ENCODE measurements around the gene CRYAA. TPM values are rescaled to one million over a fixed set of nuclear protein-coding genes. Genes with fewer than 3 reads are reported as not detected.

Gene CRYAA
- total RNA-seq, 2 experiments from 2014 or later = not detected

DNA sequence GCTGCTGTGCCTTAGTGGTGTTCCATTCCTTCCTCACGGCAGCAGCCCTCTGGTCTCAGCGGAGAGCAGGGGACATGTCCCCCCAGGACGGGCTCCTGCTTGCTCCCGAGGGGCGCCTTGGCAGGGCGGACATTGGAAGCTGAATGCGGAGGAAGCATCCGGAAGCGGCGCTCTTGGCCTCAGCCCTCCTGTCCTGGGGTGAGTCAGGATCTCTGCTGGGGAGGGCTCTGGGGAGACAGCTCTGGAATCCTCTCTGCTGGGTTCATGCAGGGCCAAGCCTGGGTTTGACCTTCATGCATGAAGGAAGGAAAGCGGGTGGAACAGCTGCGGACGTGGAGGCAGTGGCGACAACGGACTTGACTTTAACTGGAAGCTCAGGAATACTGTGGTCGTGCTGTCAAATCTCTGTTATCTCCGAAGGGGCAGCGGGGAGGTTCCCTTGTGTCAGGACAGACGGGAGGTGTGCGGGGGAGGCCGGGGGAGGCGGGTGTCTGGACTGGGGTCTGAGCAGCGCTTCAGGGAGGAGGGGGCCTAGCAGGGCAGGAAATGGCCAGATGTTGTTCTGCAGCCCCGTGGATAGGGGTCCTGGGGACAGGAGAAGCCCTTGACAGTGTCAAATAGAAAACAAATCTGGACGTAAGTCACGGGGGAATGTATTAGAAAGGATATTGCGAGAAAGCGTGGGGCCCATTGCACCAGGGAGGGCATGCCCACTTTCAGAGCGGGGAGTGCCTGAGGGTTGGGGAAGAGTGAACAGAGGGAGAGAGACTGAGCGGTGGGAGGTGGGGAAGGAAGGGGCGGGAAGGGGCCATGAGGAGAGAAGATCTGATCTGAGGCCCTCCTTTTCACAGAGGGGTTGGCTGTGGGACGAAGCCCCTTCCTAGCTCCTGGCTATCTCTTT is 26.6 kb downstream of the CRYAA start:
- peaks cover 12% of the 10 kb centered on the region for H3K4me1 ChIP-seq (ENCODE audit: insufficient read depth, low read length, poor library complexity, severe bottlenecking)
- no peaks in the 10 kb centered on the region for H3K36me3 ChIP-seq (ENCODE audit: insufficient read depth, low read length)
- no peak overlapping the region for H3K27ac ChIP-seq (ENCODE audit: low read depth, low read length, poor library complexity, severe bottlenecking)
- ChIA-PET CTCF (ENCODE audit: unreplicated experiment) (no interaction called here), POLR2A (no interaction called here)
- H3K4me3 ChIP-seq (ENCODE audit: low read depth, low read length, poor library complexity, severe bottlenecking) = no peak overlapping the region
- no peaks in the 10 kb centered on the region for H3K9me2 ChIP-seq (ENCODE audit: insufficient read depth, low read length)
- no TSS peak for BruUV-seq (replicated peaks)
- intact Hi-C loops (cut with micrococcal nuclease; ENCODE audit: unreplicated experiment) = no loop called here
- no peak overlapping the region for H2AFZ ChIP-seq (ENCODE audit: low read length)
- DNase-seq (ENCODE audit: low spot score) = no peak
- no peak overlapping the region for H3K4me2 ChIP-seq (ENCODE audit: low read length)
- no peaks in the 10 kb centered on the region for H4K20me1 ChIP-seq (ENCODE audit: insufficient read depth, low read length)
- H3K79me2 ChIP-seq (ENCODE audit: insufficient read depth, low read depth, low read length) = no peaks in the 10 kb centered on the region
- TF ChIP-seq, protein P1, sequence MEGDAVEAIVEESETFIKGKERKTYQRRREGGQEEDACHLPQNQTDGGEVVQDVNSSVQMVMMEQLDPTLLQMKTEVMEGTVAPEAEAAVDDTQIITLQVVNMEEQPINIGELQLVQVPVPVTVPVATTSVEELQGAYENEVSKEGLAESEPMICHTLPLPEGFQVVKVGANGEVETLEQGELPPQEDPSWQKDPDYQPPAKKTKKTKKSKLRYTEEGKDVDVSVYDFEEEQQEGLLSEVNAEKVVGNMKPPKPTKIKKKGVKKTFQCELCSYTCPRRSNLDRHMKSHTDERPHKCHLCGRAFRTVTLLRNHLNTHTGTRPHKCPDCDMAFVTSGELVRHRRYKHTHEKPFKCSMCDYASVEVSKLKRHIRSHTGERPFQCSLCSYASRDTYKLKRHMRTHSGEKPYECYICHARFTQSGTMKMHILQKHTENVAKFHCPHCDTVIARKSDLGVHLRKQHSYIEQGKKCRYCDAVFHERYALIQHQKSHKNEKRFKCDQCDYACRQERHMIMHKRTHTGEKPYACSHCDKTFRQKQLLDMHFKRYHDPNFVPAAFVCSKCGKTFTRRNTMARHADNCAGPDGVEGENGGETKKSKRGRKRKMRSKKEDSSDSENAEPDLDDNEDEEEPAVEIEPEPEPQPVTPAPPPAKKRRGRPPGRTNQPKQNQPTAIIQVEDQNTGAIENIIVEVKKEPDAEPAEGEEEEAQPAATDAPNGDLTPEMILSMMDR (conservative IDR thresholded peaks at IDR 0.05; ENCODE audit: low read length) = no peak
- no peak for TF ChIP-seq EZH2phosphoT487 (IDR thresholded peaks at IDR 0.05; ENCODE audit: borderline replicate concordance, low read depth, low read length)
- peaks cover 22% of the 10 kb centered on the region for H3K9me3 ChIP-seq (ENCODE audit: low read length)

DNA sequence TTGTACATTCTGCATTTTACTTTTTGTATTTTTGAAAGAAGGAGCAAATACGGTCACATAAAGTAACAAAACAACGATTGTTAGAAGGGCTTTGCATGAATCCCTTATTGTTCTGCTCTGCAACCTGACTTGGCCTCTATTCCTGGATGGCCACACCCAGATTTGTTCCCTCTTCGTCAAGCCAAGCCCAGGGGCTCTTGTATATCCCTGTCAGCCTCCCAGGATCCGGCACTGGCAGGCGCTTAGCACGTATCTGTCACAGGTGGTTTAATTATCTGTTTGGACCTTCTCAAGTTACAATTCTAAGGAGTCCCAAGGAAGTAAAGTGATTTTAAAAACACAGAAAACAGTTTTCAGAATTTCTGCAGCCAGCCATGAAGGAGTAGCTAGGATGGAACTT is 28.0 kb downstream of the CRYAA start:
- ChIA-PET POLR2A (interaction anchor here (0.8 kb wide), 1 partner anchor 520 kb away, joined by 3 read pairs; no protein-coding TSS in a partner anchor), CTCF (ENCODE audit: unreplicated experiment) (no interaction called here)
- no TSS peak for BruUV-seq (replicated peaks)
- Histone ChIP-seq H3K9me3 (ENCODE audit: low read length) (peaks cover 32% of the 10 kb centered on the region), H2AFZ (ENCODE audit: low read length) (no peak overlapping the region), H4K20me1 (ENCODE audit: insufficient read depth, low read length) (no peaks in the 10 kb centered on the region), H3K4me3 (ENCODE audit: low read depth, low read length, poor library complexity, severe bottlenecking) (no peak overlapping the region), H3K36me3 (ENCODE audit: insufficient read depth, low read length) (no peaks in the 10 kb centered on the region), H3K4me2 (ENCODE audit: low read length) (no peak overlapping the region), H3K27ac (ENCODE audit: low read depth, low read length, poor library complexity, severe bottlenecking) (no peak overlapping the region), H3K79me2 (ENCODE audit: insufficient read depth, low read depth, low read length) (no peaks in the 10 kb centered on the region), H3K4me1 (ENCODE audit: insufficient read depth, low read length, poor library complexity, severe bottlenecking) (peaks cover 12% of the 10 kb centered on the region), H3K9me2 (ENCODE audit: insufficient read depth, low read length) (no peaks in the 10 kb centered on the region)
- TF ChIP-seq, protein P1 (conservative IDR thresholded peaks at IDR 0.05; ENCODE audit: low read length) = no peak
- TF ChIP-seq EZH2phosphoT487 (IDR thresholded peaks at IDR 0.05; ENCODE audit: borderline replicate concordance, low read depth, low read length) = no peak
- intact Hi-C loops (cut with micrococcal nuclease; ENCODE audit: unreplicated experiment) = no loop called here
- DNase-seq (ENCODE audit: low spot score) = no peak

DNA sequence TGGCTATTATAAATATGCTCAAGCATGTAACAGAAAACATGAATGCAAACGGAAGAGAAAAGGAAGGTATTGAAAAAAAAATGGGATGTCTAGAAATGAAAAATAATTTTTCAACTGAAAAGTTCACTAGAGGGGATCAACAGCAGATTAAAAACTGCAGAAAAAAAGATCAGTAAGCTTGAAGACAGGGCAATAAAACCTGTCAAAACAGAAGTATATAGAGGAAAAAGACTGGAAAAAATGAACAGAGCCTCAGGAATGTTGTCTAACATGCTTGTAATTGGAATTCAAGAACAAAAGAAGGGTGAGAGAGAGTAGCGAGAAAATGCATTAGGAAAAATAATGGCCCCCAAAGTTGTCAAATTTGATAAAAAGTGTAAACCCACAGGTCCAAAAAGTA is 29.6 kb downstream of the CRYAA start:
- Histone ChIP-seq H3K79me2 (ENCODE audit: insufficient read depth, low read depth, low read length) (no peaks in the 10 kb centered on the region), H3K4me1 (ENCODE audit: insufficient read depth, low read length, poor library complexity, severe bottlenecking) (peaks cover 10% of the 10 kb centered on the region), H2AFZ (ENCODE audit: low read length) (no peak overlapping the region), H3K4me3 (ENCODE audit: low read depth, low read length, poor library complexity, severe bottlenecking) (no peak overlapping the region), H3K36me3 (ENCODE audit: insufficient read depth, low read length) (no peaks in the 10 kb centered on the region), H4K20me1 (ENCODE audit: insufficient read depth, low read length) (no peaks in the 10 kb centered on the region), H3K9me2 (ENCODE audit: insufficient read depth, low read length) (no peaks in the 10 kb centered on the region), H3K9me3 (ENCODE audit: low read length) (peaks cover 35% of the 10 kb centered on the region), H3K27ac (ENCODE audit: low read depth, low read length, poor library complexity, severe bottlenecking) (no peak overlapping the region), H3K4me2 (ENCODE audit: low read length) (no peak overlapping the region)
- BruUV-seq (replicated peaks) = no TSS peak
- ChIA-PET POLR2A (interaction anchor here (0.7 kb wide), 1 partner anchor 150 kb away, joined by 5 read pairs; no protein-coding TSS in a partner anchor), CTCF (ENCODE audit: unreplicated experiment) (no interaction called here)
- intact Hi-C loops (cut with micrococcal nuclease; ENCODE audit: unreplicated experiment) = no loop called here
- no peak for TF ChIP-seq EZH2phosphoT487 (IDR thresholded peaks at IDR 0.05; ENCODE audit: borderline replicate concordance, low read depth, low read length)
- TF ChIP-seq, protein P1 (conservative IDR thresholded peaks at IDR 0.05; ENCODE audit: low read length) = no peak
- no peak for DNase-seq (ENCODE audit: low spot score)

All from OCI-LY7 (cell line).